HepG2 (cell line): ENCODE data around the gene F7. TPM values are rescaled to one million over a fixed set of nuclear protein-coding genes. Genes with fewer than 3 reads are reported as not detected.

ENCODE experiments used
- CSRNP2 ChIP-seq: sonication (generic); formaldehyde crosslinking; conservative IDR thresholded peaks from 2 replicates; pipeline ENCODE4 v1.8.0; 2022; ENCODE audit warnings: low read depth, missing genetic modification reagents
- FOXP1 ChIP-seq, 2 experiments: fragments of 450-650 bp in 1 of 2; IDR thresholded peaks; 2 replicates each; pipeline ENCODE4 v1.6.1; 2017 to 2018; ENCODE audit warnings: antibody characterized with exemption in 1 of 2
- HCFC1 ChIP-seq: fragments of 150-350 bp; IDR thresholded peaks from 2 replicates; pipeline ENCODE4 v1.6.1; 2014; ENCODE audit warnings: low read depth, low read length
- KDM6A ChIP-seq: IDR thresholded peaks from 2 replicates; pipeline ENCODE4 v1.6.1; 2016; ENCODE audit warnings: low read depth
- MED13 ChIP-seq: sonication (generic); formaldehyde crosslinking; IDR thresholded peaks from 2 replicates; pipeline ENCODE4 v1.5.0; 2020; ENCODE audit warnings: missing genetic modification reagents
- NFE2 ChIP-seq: sonication (generic); formaldehyde crosslinking; IDR thresholded peaks from 2 replicates; pipeline ENCODE4 v1.4.0; 2020; ENCODE audit warnings: missing genetic modification reagents
- NR1H2 ChIP-seq: sonication (generic); formaldehyde crosslinking; IDR thresholded peaks from 2 replicates; pipeline ENCODE4 v1.8.1; 2022; ENCODE audit warnings: low read depth, missing genetic modification reagents, borderline replicate concordance
- PAF1 ChIP-seq: IDR thresholded peaks from 2 replicates; pipeline ENCODE4 v1.6.1; 2016; ENCODE audit warnings: missing genetic modification reagents, missing compliant biosample characterization
- SP140L ChIP-seq: sonication (generic); formaldehyde crosslinking; IDR thresholded peaks from 2 replicates; pipeline ENCODE4 v1.4.0; 2020; ENCODE audit warnings: missing genetic modification reagents, borderline replicate concordance
- SPEN ChIP-seq: sonication (generic); formaldehyde crosslinking; IDR thresholded peaks from 2 replicates; pipeline ENCODE4 v1.5.1; 2020; ENCODE audit warnings: low read depth, mild to moderate bottlenecking, missing genetic modification reagents
- U2AF2 ChIP-seq: fragments of 200-400 bp; formaldehyde crosslinking; IDR thresholded peaks from 2 replicates; pipeline ENCODE4 v1.6.1; 2017; ENCODE audit warnings: low read depth, mild to moderate bottlenecking, low read length
- XBP1 ChIP-seq: sonication (generic); formaldehyde crosslinking; IDR thresholded peaks from 2 replicates; pipeline ENCODE4 v1.5.0; 2020; ENCODE audit warnings: missing genetic modification reagents
- ZFP41 ChIP-seq: sonication (generic); formaldehyde crosslinking; IDR thresholded peaks from 2 replicates; pipeline ENCODE4 v1.4.0; 2020; ENCODE audit warnings: mild to moderate bottlenecking, missing genetic modification reagents, borderline replicate concordance
- ZKSCAN1 ChIP-seq: fragments of 150-350 bp; IDR thresholded peaks from 2 replicates; pipeline ENCODE4 v1.6.1; 2014; ENCODE audit warnings: low read length
- ZNF235 ChIP-seq: sonication (generic); formaldehyde crosslinking; IDR thresholded peaks from 2 replicates; pipeline ENCODE4 v1.8.1; 2023; ENCODE audit warnings: mild to moderate bottlenecking, missing genetic modification reagents, borderline replicate concordance
- ZNF407 ChIP-seq: sonication (generic); formaldehyde crosslinking; IDR thresholded peaks from one replicate; pipeline ENCODE4 v1.5.1; 2020; ENCODE audit warnings: mild to moderate bottlenecking, missing genetic modification reagents; ENCODE audit errors: not compliant biosample characterization
- ZNF788 ChIP-seq: sonication (generic); formaldehyde crosslinking; IDR thresholded peaks from 2 replicates; pipeline ENCODE4 v1.5.0; 2020; ENCODE audit warnings: mild to moderate bottlenecking, missing genetic modification reagents, borderline replicate concordance
- ZXDC ChIP-seq: sonication (generic); formaldehyde crosslinking; IDR thresholded peaks from 2 replicates; pipeline ENCODE4 v1.5.0; 2020; ENCODE audit warnings: mild to moderate bottlenecking, missing genetic modification reagents
- polyA plus RNA-seq, 8 experiments: library from polyadenylated mRNA; depleted of rRNA in 3 of 8; stranded (reverse) in 7 of 8; unstranded in 1 of 8; fragments of >200 nt; fragmentation: Illumina TruSeq in 4 of 8; extraction: Trizol in 4 of 8; gene quantifications; 2 replicates each; pipeline versions ENCODE4 v1.2.1 to v1.2.3, GENCODE V29; 2011 to 2016; ENCODE audit warnings: low read depth in 4 of 8, missing spikeins in 1 of 8, mixed read lengths in 1 of 8; ENCODE audit not compliant: insufficient read depth in 1 of 8
- total RNA-seq, 5 experiments: library from RNA; depleted of rRNA; stranded (reverse); fragments of >200 nt; fragmentation: Illumina TruSeq; extraction: Trizol; gene quantifications; 2 replicates each; pipeline ENCODE4 v1.2.3, GENCODE V29; 2016; ENCODE audit warnings: low read depth in 1 of 5

F7 gene
- total and polyA plus RNA-seq, 2 of the 13 experiments (the other 11 are each of a cell fraction or from before 2014, with no cell fraction given), result 12.6 to 26.5 TPM

GRCh38 chr13:113125506-113126264, 20.1 kb downstream of the F7 start (continued):
- no peak for TF ChIP-seq ZNF407 (CRISPR knock-in tag)
- TF ChIP-seq CSRNP2, result no peak
- no peak for TF ChIP-seq ZXDC (CRISPR knock-in tag)
- TF ChIP-seq SP140L (CRISPR knock-in tag), result no peak
- no peak for TF ChIP-seq ZNF788 (CRISPR knock-in tag)
- no peak for TF ChIP-seq NFE2 (CRISPR knock-in tag)
- no peak for TF ChIP-seq KDM6A (CRISPR knock-in tag)
- TF ChIP-seq FOXP1 (IDR thresholded peaks at IDR 0.05), result no peak
- no peak for TF ChIP-seq FOXP1 (CRISPR knock-in tag; IDR thresholded peaks at IDR 0.05)
- no peak for TF ChIP-seq XBP1 (CRISPR knock-in tag)
- no peak for TF ChIP-seq U2AF2
- TF ChIP-seq SPEN, result no peak
- TF ChIP-seq NR1H2 (CRISPR knock-in tag), result no peak
- peak; percentile 53; the same call in 1 of the 2 replicates for TF ChIP-seq PAF1 (CRISPR knock-in tag)
- no peak for TF ChIP-seq ZKSCAN1
- TF ChIP-seq ZNF235, result no peak
- TF ChIP-seq HCFC1, result no peak
- no peak for TF ChIP-seq MED13 (CRISPR knock-in tag)
- no peak for TF ChIP-seq ZFP41
